A549 (cell line): ENCODE results near the gene MYO18A. TPM values are rescaled to one million over a fixed set of nuclear protein-coding genes. Genes with fewer than 3 reads are reported as not detected.
A peak's percentile ranks its signal among the peaks of the same experiment; 100 is the strongest.

Experiments used
- ATAC-seq, 2 experiments: fragments of 200-7000 bp in 1 of 2; fragments of >200 bp in 1 of 2; cut with Nextera tagmentation in 1 of 2; cut with Tn5 transposase in 1 of 2; 3 replicates each; pipeline versions ENCODE4 v1.8.0 to v1.9.1; 2018 to 2020; ENCODE audit warnings: mild to moderate bottlenecking in 1 of 2, moderate library complexity in 1 of 2
- CTCF ChIA-PET: fragments of 300-600 bp; sonication (Branson Sonifier 250); formaldehyde crosslinking; extraction: SDS; loops from one replicate; lab custom pipeline; 2021; ENCODE audit warnings: antibody characterized with exemption, inconsistent platforms; lab: Yijun Ruan, JAX
- POLR2A ChIA-PET: fragments of 350-600 bp; formaldehyde crosslinking; extraction: SDS; loops from one replicate; lab custom pipeline; 2021; ENCODE audit warnings: antibody characterized with exemption, inconsistent platforms; lab: Yijun Ruan, JAX
- DNase-seq, 2 experiments: peaks; one replicate each; pipeline versions ENCODE4 v3.0.0 to v3.0.0-alpha.2; 2011 to 2016; ENCODE audit warnings: low read depth in 1 of 2, low spot score in 1 of 2
- FAIRE-seq: peaks from 2 replicates; lab custom pipeline; 2011; peaks lifted over from hg19 to GRCh38; lab: Jason Lieb, UNC
- H3K27ac ChIP-seq, 2 experiments: fragments of >200 bp; sonication (Bioruptor Twin); formaldehyde crosslinking; 3 replicates each; pipeline ENCODE4 v1.5.1; 2016 to 2017
- H3K4me1 ChIP-seq: fragments of >200 bp; sonication (Bioruptor Twin); formaldehyde crosslinking; 3 replicates; pipeline ENCODE4 v1.6.1; 2016
- H3K4me2 ChIP-seq: fragments of >200 bp; sonication (Bioruptor Twin); formaldehyde crosslinking; 3 replicates; pipeline ENCODE4 v1.6.1; 2016
- H3K4me3 ChIP-seq: fragments of >200 bp; sonication (Bioruptor Twin); formaldehyde crosslinking; 3 replicates; pipeline ENCODE4 v1.5.1; 2016
- H3K9me3 ChIP-seq: fragments of >200 bp; sonication (Bioruptor Twin); formaldehyde crosslinking; 3 replicates; pipeline ENCODE4 v1.6.1; 2016
- CEBPB ChIP-seq, 2 experiments: fragments of >200 bp in 1 of 2; sonication (Bioruptor Twin) in 1 of 2; formaldehyde crosslinking in 1 of 2; IDR thresholded peaks; 2 replicates each; pipeline ENCODE4 v1.6.1; 2012 to 2016
- EHMT2 ChIP-seq: fragments of 200-600 bp; sonication (generic); IDR thresholded peaks from 2 replicates; pipeline ENCODE4 v1.6.1; 2016; ENCODE audit warnings: antibody characterized with exemption, low read depth, mild to moderate bottlenecking, moderate library complexity
- EP300 ChIP-seq, 2 experiments: fragments of >200 bp; sonication (Bioruptor Twin); formaldehyde crosslinking; IDR thresholded peaks; 2 replicates in 1 of 2; 3 replicates in 1 of 2; pipeline ENCODE4 v1.6.1; 2016 to 2017
- GATA3 ChIP-seq: IDR thresholded peaks from 2 replicates; pipeline ENCODE4 v1.6.1; 2012; ENCODE audit warnings: borderline replicate concordance
- HOXA7 ChIP-seq: fragments of 250-450 bp; sonication (Bioruptor Pico); IDR thresholded peaks from 2 replicates; pipeline ENCODE4 v1.5.0; 2020; ENCODE audit warnings: mild to moderate bottlenecking, moderate library complexity
- HOXB5 ChIP-seq: fragments of 250-450 bp; sonication (Bioruptor Pico); IDR thresholded peaks from 2 replicates; pipeline ENCODE4 v1.5.0; 2020; ENCODE audit warnings: mild to moderate bottlenecking, moderate library complexity
- MAFK ChIP-seq: fragments of 450-650 bp; IDR thresholded peaks from 2 replicates; pipeline ENCODE4 v1.6.1; 2014; ENCODE audit not compliant: partially characterized antibody
- MAZ ChIP-seq: fragments of 150-350 bp; IDR thresholded peaks from 2 replicates; pipeline ENCODE4 v1.6.1; 2014; ENCODE audit warnings: antibody characterized with exemption, low read depth, low read length, borderline replicate concordance
- MYC ChIP-seq: IDR thresholded peaks from 2 replicates; pipeline ENCODE4 v1.6.1; 2012; ENCODE audit warnings: mild to moderate bottlenecking, inconsistent platforms, low read length, improper control_type of control experiment, borderline replicate concordance
- NR3C1 ChIP-seq: fragments of >200 bp; sonication (Bioruptor Twin); formaldehyde crosslinking; IDR thresholded peaks from 3 replicates; pipeline ENCODE4 v1.6.1; 2017
- RNF2 ChIP-seq: fragments of 200-600 bp; sonication (generic); IDR thresholded peaks from 2 replicates; pipeline ENCODE4 v1.6.1; 2016; ENCODE audit warnings: low read depth, mild to moderate bottlenecking, antibody characterized with exemption, moderate library complexity, borderline replicate concordance
- SMC3 ChIP-seq: fragments of >200 bp; sonication (Bioruptor Twin); formaldehyde crosslinking; IDR thresholded peaks from 3 replicates; pipeline ENCODE4 v1.6.1; 2018; ENCODE audit warnings: inconsistent platforms
- TFCP2L1 ChIP-seq: fragments of 250-450 bp; sonication (Bioruptor Pico); IDR thresholded peaks from 2 replicates; pipeline ENCODE4 v1.5.0; 2021; ENCODE audit warnings: mild to moderate bottlenecking
- ZNF302 ChIP-seq: fragments of 250-450 bp; sonication (Bioruptor Pico); IDR thresholded peaks from 2 replicates; pipeline ENCODE4 v1.9.0; 2021; ENCODE audit warnings: inconsistent platforms, mild to moderate bottlenecking, moderate library complexity
- WGBS: methylation state at CpG from one replicate; pipeline ENCODE4 v1.1.6; 2017; ENCODE audit errors: missing lambda C conversion rate; 5-methylcytosine and 5-hydroxymethylcytosine counted together
- polyA plus RNA-seq, 4 experiments: library from polyadenylated mRNA; depleted of rRNA in 3 of 4; stranded (reverse); fragments of >200 nt; fragmentation: RNase III in 1 of 4; extraction: RNeasy Plus Mini Kit Qiagen cat#74134 plus additional on column Dnase treatment in 1 of 4; gene quantifications; 2 replicates in 3 of 4; 3 replicates in 1 of 4; pipeline ENCODE4 v1.2.3, GENCODE V29; 2011 to 2017
- TF ChIP-seq, protein P1 (sequence below): fragments of 250-450 bp; sonication (Bioruptor Pico); IDR thresholded peaks from 2 replicates; pipeline ENCODE4 v1.5.0; 2020; ENCODE audit warnings: low read depth, mild to moderate bottlenecking, moderate library complexity
- TF ChIP-seq, protein P2 (sequence below): fragments of >200 bp; sonication (Bioruptor Twin); formaldehyde crosslinking; IDR thresholded peaks from 3 replicates; pipeline ENCODE4 v1.5.1; 2016
- TF ChIP-seq, protein P3 (sequence below): IDR thresholded peaks from 2 replicates; pipeline ENCODE4 v1.6.1; 2012
- TF ChIP-seq, protein P4 (sequence below): fragments of 150-350 bp; IDR thresholded peaks from 2 replicates; pipeline ENCODE4 v1.6.1; 2014; ENCODE audit warnings: low read depth, mild to moderate bottlenecking, low read length
- TF ChIP-seq, protein P5 (sequence below): fragments of 200-600 bp; sonication (generic); IDR thresholded peaks from 2 replicates; pipeline ENCODE4 v1.6.1; 2016; ENCODE audit warnings: antibody characterized with exemption, mild to moderate bottlenecking, moderate library complexity

MYO18A gene
- polyA plus RNA-seq, 2 of the 4 experiments (the other 2 are of a cell fraction): 12.3 to 28.4 TPM

DNA sequence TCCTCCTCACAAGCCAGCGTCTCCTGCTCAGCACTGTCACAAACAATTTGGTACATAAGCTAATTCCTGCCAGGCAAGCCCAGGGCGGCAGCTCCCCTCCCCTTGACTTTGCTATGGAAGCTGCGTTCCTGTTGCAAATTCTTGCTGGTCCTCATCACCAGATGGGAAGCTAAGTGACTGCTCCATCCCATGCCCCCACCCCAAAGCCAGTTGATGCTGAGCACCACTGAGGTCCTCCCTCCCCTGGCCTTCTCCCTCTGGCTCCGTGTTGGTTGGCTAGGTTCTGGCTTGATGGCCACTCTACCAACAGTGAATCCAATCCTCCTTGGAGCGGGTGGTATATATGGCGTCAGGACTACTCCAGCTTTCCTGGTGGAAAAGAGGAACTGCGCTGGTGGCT lies 102.9 kb downstream of the MYO18A start:
- no peak for TF ChIP-seq EHMT2
- TF ChIP-seq, protein P1, sequence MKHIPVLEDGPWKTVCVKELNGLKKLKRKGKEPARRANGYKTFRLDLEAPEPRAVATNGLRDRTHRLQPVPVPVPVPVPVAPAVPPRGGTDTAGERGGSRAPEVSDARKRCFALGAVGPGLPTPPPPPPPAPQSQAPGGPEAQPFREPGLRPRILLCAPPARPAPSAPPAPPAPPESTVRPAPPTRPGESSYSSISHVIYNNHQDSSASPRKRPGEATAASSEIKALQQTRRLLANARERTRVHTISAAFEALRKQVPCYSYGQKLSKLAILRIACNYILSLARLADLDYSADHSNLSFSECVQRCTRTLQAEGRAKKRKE (CRISPR knock-in tag): no peak
- no peak for TF ChIP-seq TFCP2L1
- TF ChIP-seq MYC: no peak
- no peak for TF ChIP-seq MAZ
- TF ChIP-seq, protein P2, sequence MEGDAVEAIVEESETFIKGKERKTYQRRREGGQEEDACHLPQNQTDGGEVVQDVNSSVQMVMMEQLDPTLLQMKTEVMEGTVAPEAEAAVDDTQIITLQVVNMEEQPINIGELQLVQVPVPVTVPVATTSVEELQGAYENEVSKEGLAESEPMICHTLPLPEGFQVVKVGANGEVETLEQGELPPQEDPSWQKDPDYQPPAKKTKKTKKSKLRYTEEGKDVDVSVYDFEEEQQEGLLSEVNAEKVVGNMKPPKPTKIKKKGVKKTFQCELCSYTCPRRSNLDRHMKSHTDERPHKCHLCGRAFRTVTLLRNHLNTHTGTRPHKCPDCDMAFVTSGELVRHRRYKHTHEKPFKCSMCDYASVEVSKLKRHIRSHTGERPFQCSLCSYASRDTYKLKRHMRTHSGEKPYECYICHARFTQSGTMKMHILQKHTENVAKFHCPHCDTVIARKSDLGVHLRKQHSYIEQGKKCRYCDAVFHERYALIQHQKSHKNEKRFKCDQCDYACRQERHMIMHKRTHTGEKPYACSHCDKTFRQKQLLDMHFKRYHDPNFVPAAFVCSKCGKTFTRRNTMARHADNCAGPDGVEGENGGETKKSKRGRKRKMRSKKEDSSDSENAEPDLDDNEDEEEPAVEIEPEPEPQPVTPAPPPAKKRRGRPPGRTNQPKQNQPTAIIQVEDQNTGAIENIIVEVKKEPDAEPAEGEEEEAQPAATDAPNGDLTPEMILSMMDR: no peak
- TF ChIP-seq EP300 (IDR thresholded peaks at IDR 0.05): no peak
- POLR2A ChIA-PET: interaction anchor here (0.6 kb wide), 1 partner anchor 350 kb away, joined by 3 read pairs; no protein-coding TSS in a partner anchor
- no peak for FAIRE-seq

DNA sequence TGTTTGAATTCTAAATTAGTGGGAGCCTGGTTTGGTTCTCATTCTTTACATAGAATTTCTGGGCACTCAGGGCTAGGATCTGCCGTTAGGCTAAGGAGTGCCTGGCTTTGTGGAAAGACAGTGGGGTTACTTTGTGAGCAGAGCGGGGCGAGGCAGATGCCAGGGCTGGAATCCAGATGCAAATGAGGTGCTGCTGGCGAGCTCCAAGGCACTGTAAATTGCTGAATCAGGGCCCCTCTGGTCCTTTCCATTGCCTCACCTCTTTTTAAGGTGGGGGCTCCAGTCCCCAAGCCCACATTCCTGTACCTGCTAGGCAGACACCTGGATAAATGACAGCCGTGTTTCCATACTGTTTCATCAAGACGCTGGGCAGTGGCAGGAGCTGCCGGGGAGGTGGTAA lies 103.5 kb downstream of the MYO18A start:
- DNase-seq (no peak), FAIRE-seq (no peak), ATAC-seq (no peak)
- CTCF ChIA-PET: interaction anchor here (1.0 to 3.8 kb wide), 7 partner anchors 10 to 124 kb away, joined by 3 to 16 read pairs (median 3); no protein-coding TSS in a partner anchor
- no peak overlapping the region for H3K4me3 ChIP-seq
- H3K4me2 ChIP-seq: no peak overlapping the region
- POLR2A ChIA-PET: no interaction called here
- 90% methylated on average over 7 of the region's 7 CpGs for WGBS
- H3K27ac ChIP-seq: no peak overlapping the region
- TF ChIP-seq, protein P3, sequence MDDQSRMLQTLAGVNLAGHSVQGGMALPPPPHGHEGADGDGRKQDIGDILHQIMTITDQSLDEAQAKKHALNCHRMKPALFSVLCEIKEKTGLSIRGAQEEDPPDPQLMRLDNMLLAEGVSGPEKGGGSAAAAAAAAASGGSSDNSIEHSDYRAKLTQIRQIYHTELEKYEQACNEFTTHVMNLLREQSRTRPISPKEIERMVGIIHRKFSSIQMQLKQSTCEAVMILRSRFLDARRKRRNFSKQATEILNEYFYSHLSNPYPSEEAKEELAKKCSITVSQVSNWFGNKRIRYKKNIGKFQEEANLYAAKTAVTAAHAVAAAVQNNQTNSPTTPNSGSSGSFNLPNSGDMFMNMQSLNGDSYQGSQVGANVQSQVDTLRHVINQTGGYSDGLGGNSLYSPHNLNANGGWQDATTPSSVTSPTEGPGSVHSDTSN: no peak
- TF ChIP-seq MAFK (peak; percentile 24), MYC (no peak)
- H3K9me3 ChIP-seq: no peaks in the 10 kb centered on the region
- H3K4me1 ChIP-seq: no peaks in the 10 kb centered on the region; the same call in 2 of the 3 replicates

More for the DNA sequence above, 102.9 kb downstream of the MYO18A start:
- Histone ChIP-seq H3K4me3 (no peak overlapping the region), H3K4me1 (no peaks in the 10 kb centered on the region; the same call in 2 of the 3 replicates), H3K4me2 (no peak overlapping the region), H3K27ac (no peak overlapping the region), H3K9me3 (no peaks in the 10 kb centered on the region)
- ATAC-seq (no peak), DNase-seq (no peak)
- WGBS: 91% methylated on average over 7 of the region's 7 CpGs
- CTCF ChIA-PET: interaction anchor here (1.0 to 3.8 kb wide), 7 partner anchors 10 to 124 kb away, joined by 3 to 16 read pairs (median 3); no protein-coding TSS in a partner anchor

DNA sequence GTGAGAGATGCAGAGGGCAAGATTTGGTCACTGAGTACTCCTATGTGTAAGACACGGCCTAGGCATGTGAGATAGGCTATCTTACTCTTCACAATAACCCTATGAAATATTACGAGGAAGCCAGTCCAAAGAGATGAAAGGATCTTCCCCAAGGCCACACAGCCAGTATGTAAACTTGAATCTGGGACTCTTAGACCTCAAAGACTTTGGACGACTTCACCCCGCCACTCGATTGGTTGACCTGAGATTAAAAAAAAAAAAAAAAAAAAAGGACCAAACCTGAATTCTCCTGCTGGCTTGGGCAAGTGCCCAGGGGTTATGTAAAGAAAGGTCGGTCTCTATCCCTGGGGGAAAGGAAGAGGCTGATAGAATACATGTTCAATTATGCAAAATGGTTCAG lies 104.1 kb downstream of the MYO18A start:
- H3K4me3 ChIP-seq: no peak overlapping the region
- WGBS: 85% methylated on average over 6 of the region's 6 CpGs
- TF ChIP-seq, protein P4, sequence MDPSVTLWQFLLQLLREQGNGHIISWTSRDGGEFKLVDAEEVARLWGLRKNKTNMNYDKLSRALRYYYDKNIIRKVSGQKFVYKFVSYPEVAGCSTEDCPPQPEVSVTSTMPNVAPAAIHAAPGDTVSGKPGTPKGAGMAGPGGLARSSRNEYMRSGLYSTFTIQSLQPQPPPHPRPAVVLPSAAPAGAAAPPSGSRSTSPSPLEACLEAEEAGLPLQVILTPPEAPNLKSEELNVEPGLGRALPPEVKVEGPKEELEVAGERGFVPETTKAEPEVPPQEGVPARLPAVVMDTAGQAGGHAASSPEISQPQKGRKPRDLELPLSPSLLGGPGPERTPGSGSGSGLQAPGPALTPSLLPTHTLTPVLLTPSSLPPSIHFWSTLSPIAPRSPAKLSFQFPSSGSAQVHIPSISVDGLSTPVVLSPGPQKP: no peak
- TF ChIP-seq TFCP2L1 (no peak), SMC3 (no peak), ZNF302 (no peak), HOXB5 (CRISPR knock-in tag) (no peak), NR3C1 (no peak), HOXA7 (CRISPR knock-in tag) (no peak), GATA3 (no peak), RNF2 (no peak), CEBPB (IDR thresholded peaks at IDR 0.05) (no peak)
- TF ChIP-seq, protein P5, sequence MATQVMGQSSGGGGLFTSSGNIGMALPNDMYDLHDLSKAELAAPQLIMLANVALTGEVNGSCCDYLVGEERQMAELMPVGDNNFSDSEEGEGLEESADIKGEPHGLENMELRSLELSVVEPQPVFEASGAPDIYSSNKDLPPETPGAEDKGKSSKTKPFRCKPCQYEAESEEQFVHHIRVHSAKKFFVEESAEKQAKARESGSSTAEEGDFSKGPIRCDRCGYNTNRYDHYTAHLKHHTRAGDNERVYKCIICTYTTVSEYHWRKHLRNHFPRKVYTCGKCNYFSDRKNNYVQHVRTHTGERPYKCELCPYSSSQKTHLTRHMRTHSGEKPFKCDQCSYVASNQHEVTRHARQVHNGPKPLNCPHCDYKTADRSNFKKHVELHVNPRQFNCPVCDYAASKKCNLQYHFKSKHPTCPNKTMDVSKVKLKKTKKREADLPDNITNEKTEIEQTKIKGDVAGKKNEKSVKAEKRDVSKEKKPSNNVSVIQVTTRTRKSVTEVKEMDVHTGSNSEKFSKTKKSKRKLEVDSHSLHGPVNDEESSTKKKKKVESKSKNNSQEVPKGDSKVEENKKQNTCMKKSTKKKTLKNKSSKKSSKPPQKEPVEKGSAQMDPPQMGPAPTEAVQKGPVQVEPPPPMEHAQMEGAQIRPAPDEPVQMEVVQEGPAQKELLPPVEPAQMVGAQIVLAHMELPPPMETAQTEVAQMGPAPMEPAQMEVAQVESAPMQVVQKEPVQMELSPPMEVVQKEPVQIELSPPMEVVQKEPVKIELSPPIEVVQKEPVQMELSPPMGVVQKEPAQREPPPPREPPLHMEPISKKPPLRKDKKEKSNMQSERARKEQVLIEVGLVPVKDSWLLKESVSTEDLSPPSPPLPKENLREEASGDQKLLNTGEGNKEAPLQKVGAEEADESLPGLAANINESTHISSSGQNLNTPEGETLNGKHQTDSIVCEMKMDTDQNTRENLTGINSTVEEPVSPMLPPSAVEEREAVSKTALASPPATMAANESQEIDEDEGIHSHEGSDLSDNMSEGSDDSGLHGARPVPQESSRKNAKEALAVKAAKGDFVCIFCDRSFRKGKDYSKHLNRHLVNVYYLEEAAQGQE: no peak
- no peaks in the 10 kb centered on the region for H3K9me3 ChIP-seq
- no peaks in the 10 kb centered on the region; the same call in 2 of the 3 replicates for H3K4me1 ChIP-seq
- DNase-seq: no peak
- POLR2A ChIA-PET: no interaction called here
- ATAC-seq: no peak
- no peak overlapping the region for H3K27ac ChIP-seq
- no peak overlapping the region for H3K4me2 ChIP-seq
- no peak for FAIRE-seq
- CTCF ChIA-PET: interaction anchor here (1.4 to 3.8 kb wide), 4 partner anchors 8 to 123 kb away, joined by 4 to 16 read pairs (median 6); no protein-coding TSS in a partner anchor
